T-helper 22 cell (primary cell): ENCODE results near the gene CDH16.
"Not testable (repeated sequence)": the region's sequence is repeated elsewhere in the genome, so short reads cannot be mapped to it uniquely, and the experiment has no call there.

ENCODE experiments used
- DNase-seq: peaks from one replicate; pipeline ENCODE4 v3.0.0-alpha.2; 2020; ENCODE audit warnings: low read depth

CDH16 gene

GRCh38 chr16:66871363-66871762 is 47.3 kb downstream of the CDH16 start:
- not testable (repeated sequence) for DNase-seq

GRCh38 chr16:66869424-66869823 is 49.3 kb downstream of the CDH16 start:
- DNase-seq, result no peak

- no peak for DNase-seq
These were observed 55.0 kb downstream of the CDH16 start for GRCh38 chr16:66863707-66864106.

GRCh38 chr16:66862023-66862520 is 56.6 kb downstream of the CDH16 start:
- no peak for DNase-seq

- no peak for DNase-seq
These were observed 59.2 kb downstream of the CDH16 start for GRCh38 chr16:66859397-66860068.

- no peak for DNase-seq
These were observed 59.8 kb downstream of the CDH16 start for GRCh38 chr16:66858740-66859396.
